Measurements from ENCODE around the gene RTL3.

DNA sequence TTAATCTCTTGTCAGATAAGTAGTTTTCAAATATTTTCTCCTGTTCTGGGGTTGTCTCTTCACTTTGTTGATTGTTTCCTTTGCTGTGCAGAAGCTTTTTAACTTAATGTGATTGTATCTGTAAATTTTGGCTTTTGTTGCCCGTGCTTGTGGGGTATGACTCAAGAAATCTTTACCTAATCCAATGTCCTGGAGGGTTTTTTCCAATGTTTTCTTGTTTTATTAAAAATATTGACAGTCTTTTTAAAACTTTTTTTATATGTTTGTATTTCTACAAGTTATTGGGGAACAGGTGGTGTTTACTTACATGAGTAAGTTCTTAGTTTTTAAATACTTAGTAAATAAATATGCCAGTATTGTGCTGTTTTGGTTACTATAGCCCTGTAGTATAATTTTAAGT lies 44.9 kb downstream of the RTL3 start:
- TF ChIP-seq, protein P1, sequence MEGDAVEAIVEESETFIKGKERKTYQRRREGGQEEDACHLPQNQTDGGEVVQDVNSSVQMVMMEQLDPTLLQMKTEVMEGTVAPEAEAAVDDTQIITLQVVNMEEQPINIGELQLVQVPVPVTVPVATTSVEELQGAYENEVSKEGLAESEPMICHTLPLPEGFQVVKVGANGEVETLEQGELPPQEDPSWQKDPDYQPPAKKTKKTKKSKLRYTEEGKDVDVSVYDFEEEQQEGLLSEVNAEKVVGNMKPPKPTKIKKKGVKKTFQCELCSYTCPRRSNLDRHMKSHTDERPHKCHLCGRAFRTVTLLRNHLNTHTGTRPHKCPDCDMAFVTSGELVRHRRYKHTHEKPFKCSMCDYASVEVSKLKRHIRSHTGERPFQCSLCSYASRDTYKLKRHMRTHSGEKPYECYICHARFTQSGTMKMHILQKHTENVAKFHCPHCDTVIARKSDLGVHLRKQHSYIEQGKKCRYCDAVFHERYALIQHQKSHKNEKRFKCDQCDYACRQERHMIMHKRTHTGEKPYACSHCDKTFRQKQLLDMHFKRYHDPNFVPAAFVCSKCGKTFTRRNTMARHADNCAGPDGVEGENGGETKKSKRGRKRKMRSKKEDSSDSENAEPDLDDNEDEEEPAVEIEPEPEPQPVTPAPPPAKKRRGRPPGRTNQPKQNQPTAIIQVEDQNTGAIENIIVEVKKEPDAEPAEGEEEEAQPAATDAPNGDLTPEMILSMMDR (IDR thresholded peaks at IDR 0.05) = no peak
- TF ChIP-seq POLR2AphosphoS5 (IDR thresholded peaks at IDR 0.05; ENCODE audit: insufficient read depth in 1 of 2, low read depth in 1 of 2) (no peak), POLR2A (IDR thresholded peaks at IDR 0.05) (no peak)

Measured in vagina (tissue), 2 donors.